NT2/D1 (cell line): ENCODE data around the gene CIB2.

Experiments used
- SUZ12 ChIP-seq: IDR thresholded peaks from 2 replicates; pipeline ENCODE4 v1.6.1; 2011; ENCODE audit not compliant: insufficient read length, insufficient read depth; ENCODE audit errors: extremely low read depth
- YY1 ChIP-seq: IDR thresholded peaks from 2 replicates; pipeline ENCODE4 v1.6.1; 2011; ENCODE audit not compliant: insufficient read length, insufficient read depth

- no peak for TF ChIP-seq SUZ12
- no peak for TF ChIP-seq YY1
These were observed 72.0 kb downstream of the CIB2 start for GRCh38 chr15:78059110-78059839.
